Right forelimb (tissue), 1 donor: ENCODE measurements around the gene TERT.

ENCODE experiments used
- DNase-seq: peaks from one replicate; pipeline ENCODE4 v3.0.0-alpha.2; 2018

TERT gene

GRCh38 chr5:1255081-1255561, 39.7 kb downstream of the TERT start:
- no peak for DNase-seq

- no peak for DNase-seq
Observed at GRCh38 chr5:1254196-1254595, 40.7 kb downstream of the TERT start.

- DNase-seq, result no peak
Observed at GRCh38 chr5:1253456-1254105, 41.3 kb downstream of the TERT start.

- DNase-seq, result no peak
Observed at GRCh38 chr5:1252681-1253080, 42.2 kb downstream of the TERT start.

GRCh38 chr5:1251678-1252580, 42.9 kb downstream of the TERT start:
- DNase-seq, result no peak

- DNase-seq, result no peak
Observed at GRCh38 chr5:1249366-1250280, 45.2 kb downstream of the TERT start.

GRCh38 chr5:1247811-1248210, 47.1 kb downstream of the TERT start:
- no peak for DNase-seq

GRCh38 chr5:1246711-1247431, 48.0 kb downstream of the TERT start:
- DNase-seq, result peak; percentile 86

- DNase-seq, result no peak
Observed at GRCh38 chr5:1245905-1246576, 48.8 kb downstream of the TERT start.

- DNase-seq, result no peak
Observed at GRCh38 chr5:1244976-1245375, 49.9 kb downstream of the TERT start.

GRCh38 chr5:1244255-1244654, 50.6 kb downstream of the TERT start:
- no peak for DNase-seq

- no peak for DNase-seq
Observed at GRCh38 chr5:1243487-1244130, 51.3 kb downstream of the TERT start.

GRCh38 chr5:1242733-1243486, 52.0 kb downstream of the TERT start:
- DNase-seq, result no peak

- no peak for DNase-seq
Observed at GRCh38 chr5:1241509-1242080, 53.3 kb downstream of the TERT start.

GRCh38 chr5:1240496-1241260, 54.2 kb downstream of the TERT start:
- no peak for DNase-seq

- no peak for DNase-seq
Observed at GRCh38 chr5:1239505-1240251, 55.2 kb downstream of the TERT start.

- DNase-seq, result no peak
Observed at GRCh38 chr5:1235838-1236237, 59.0 kb downstream of the TERT start.

- DNase-seq, result no peak
Observed at GRCh38 chr5:1235379-1235778, 59.5 kb downstream of the TERT start.

GRCh38 chr5:1232780-1233179, 62.1 kb downstream of the TERT start:
- no peak for DNase-seq
